HepG2 (cell line): ENCODE data around the gene RIPK3. TPM values are rescaled to one million over a fixed set of nuclear protein-coding genes. Genes with fewer than 3 reads are reported as not detected.

Experiments used
- ARID4A ChIP-seq: sonication (generic); formaldehyde crosslinking; IDR thresholded peaks from 2 replicates; pipeline ENCODE4 v1.5.0; 2020; ENCODE audit warnings: mild to moderate bottlenecking, missing genetic modification reagents, borderline replicate concordance
- BRD4 ChIP-seq: sonication (generic); formaldehyde crosslinking; IDR thresholded peaks from 2 replicates; pipeline ENCODE4 v1.4.0; 2020; ENCODE audit warnings: missing genetic modification reagents
- CHD2 ChIP-seq: IDR thresholded peaks from 2 replicates; pipeline ENCODE4 v1.6.1; 2011; ENCODE audit warnings: low read depth, low read length, improper control_type of control experiment
- ESRRA ChIP-seq: sonication (generic); formaldehyde crosslinking; IDR thresholded peaks from 2 replicates; pipeline ENCODE4 v1.5.1; 2020; ENCODE audit warnings: mild to moderate bottlenecking, low read depth, missing genetic modification reagents
- IRF2 ChIP-seq: IDR thresholded peaks from 2 replicates; pipeline ENCODE4 v1.6.1; 2018; ENCODE audit warnings: missing genetic modification reagents, missing compliant biosample characterization
- NCOR1 ChIP-seq: fragments of 200-600 bp; sonication (generic); IDR thresholded peaks from 2 replicates; pipeline ENCODE4 v1.7.0; 2017; ENCODE audit warnings: antibody characterized with exemption, low read length, borderline replicate concordance
- NR2F2 ChIP-seq: IDR thresholded peaks from 2 replicates; pipeline ENCODE4 v1.6.1; 2012; ENCODE audit warnings: low read depth, inconsistent platforms, borderline replicate concordance
- PAXIP1 ChIP-seq: sonication (generic); formaldehyde crosslinking; conservative IDR thresholded peaks from 2 replicates; pipeline ENCODE4 v1.4.0; 2020; ENCODE audit warnings: mild to moderate bottlenecking, missing genetic modification reagents, moderate library complexity
- RARA ChIP-seq: IDR thresholded peaks from 2 replicates; pipeline ENCODE4 v1.6.1; 2016; ENCODE audit warnings: missing genetic modification reagents, missing compliant biosample characterization
- SMC3 ChIP-seq: IDR thresholded peaks from 2 replicates; pipeline ENCODE4 v1.6.1; 2011; ENCODE audit warnings: low read length, improper control_type of control experiment
- SNAI1 ChIP-seq: sonication (generic); formaldehyde crosslinking; IDR thresholded peaks from 2 replicates; pipeline ENCODE4 v1.5.0; 2020; ENCODE audit warnings: mild to moderate bottlenecking, missing genetic modification reagents, borderline replicate concordance
- SOX5 ChIP-seq: IDR thresholded peaks from 2 replicates; pipeline ENCODE4 v1.6.1; 2016; ENCODE audit warnings: borderline replicate concordance
- TEAD3 ChIP-seq: optimal IDR thresholded peaks from 2 replicates; pipeline ENCODE3; 2016; ENCODE audit warnings: borderline replicate concordance
- WIZ ChIP-seq: sonication (generic); formaldehyde crosslinking; IDR thresholded peaks from 2 replicates; pipeline ENCODE4 v1.5.1; 2020; ENCODE audit warnings: mild to moderate bottlenecking, missing genetic modification reagents
- YEATS2 ChIP-seq: sonication (generic); formaldehyde crosslinking; IDR thresholded peaks from 2 replicates; pipeline ENCODE4 v1.4.0; 2020; ENCODE audit warnings: missing genetic modification reagents, borderline replicate concordance
- ZFP36L1 ChIP-seq: sonication (generic); formaldehyde crosslinking; IDR thresholded peaks from 2 replicates; pipeline ENCODE4 v1.8.0; 2022; ENCODE audit warnings: mild to moderate bottlenecking, missing genetic modification reagents, moderate library complexity
- ZNF414 ChIP-seq: sonication (generic); formaldehyde crosslinking; IDR thresholded peaks from 2 replicates; pipeline ENCODE4 v1.5.0; 2020; ENCODE audit warnings: missing genetic modification reagents
- ZNF430 ChIP-seq: sonication (generic); formaldehyde crosslinking; IDR thresholded peaks from 2 replicates; pipeline ENCODE4 v1.9.0; 2021; ENCODE audit warnings: mild to moderate bottlenecking, missing genetic modification reagents
- ZNF441 ChIP-seq: sonication (generic); formaldehyde crosslinking; IDR thresholded peaks from 2 replicates; pipeline ENCODE4 v1.7.0; 2021; ENCODE audit warnings: missing genetic modification reagents, borderline replicate concordance
- polyA plus RNA-seq, 8 experiments: library from polyadenylated mRNA; depleted of rRNA in 3 of 8; stranded (reverse) in 7 of 8; unstranded in 1 of 8; fragments of >200 nt; fragmentation: Illumina TruSeq in 4 of 8; extraction: Trizol in 4 of 8; gene quantifications; 2 replicates each; pipeline versions ENCODE4 v1.2.1 to v1.2.3, GENCODE V29; 2011 to 2016; ENCODE audit warnings: low read depth in 4 of 8, missing spikeins in 1 of 8, mixed read lengths in 1 of 8; ENCODE audit not compliant: insufficient read depth in 1 of 8
- total RNA-seq, 5 experiments: library from RNA; depleted of rRNA; stranded (reverse); fragments of >200 nt; fragmentation: Illumina TruSeq; extraction: Trizol; gene quantifications; 2 replicates each; pipeline ENCODE4 v1.2.3, GENCODE V29; 2016; ENCODE audit warnings: low read depth in 1 of 5
- TF ChIP-seq, protein P1 (sequence below): sonication (generic); IDR thresholded peaks from 2 replicates; pipeline ENCODE4 v1.6.1; 2016; ENCODE audit warnings: low read depth, borderline replicate concordance

Gene RIPK3
- total and polyA plus RNA-seq, 2 of the 13 experiments (the other 11 are each of a cell fraction or from before 2014, with no cell fraction given), result not detected

DNA sequence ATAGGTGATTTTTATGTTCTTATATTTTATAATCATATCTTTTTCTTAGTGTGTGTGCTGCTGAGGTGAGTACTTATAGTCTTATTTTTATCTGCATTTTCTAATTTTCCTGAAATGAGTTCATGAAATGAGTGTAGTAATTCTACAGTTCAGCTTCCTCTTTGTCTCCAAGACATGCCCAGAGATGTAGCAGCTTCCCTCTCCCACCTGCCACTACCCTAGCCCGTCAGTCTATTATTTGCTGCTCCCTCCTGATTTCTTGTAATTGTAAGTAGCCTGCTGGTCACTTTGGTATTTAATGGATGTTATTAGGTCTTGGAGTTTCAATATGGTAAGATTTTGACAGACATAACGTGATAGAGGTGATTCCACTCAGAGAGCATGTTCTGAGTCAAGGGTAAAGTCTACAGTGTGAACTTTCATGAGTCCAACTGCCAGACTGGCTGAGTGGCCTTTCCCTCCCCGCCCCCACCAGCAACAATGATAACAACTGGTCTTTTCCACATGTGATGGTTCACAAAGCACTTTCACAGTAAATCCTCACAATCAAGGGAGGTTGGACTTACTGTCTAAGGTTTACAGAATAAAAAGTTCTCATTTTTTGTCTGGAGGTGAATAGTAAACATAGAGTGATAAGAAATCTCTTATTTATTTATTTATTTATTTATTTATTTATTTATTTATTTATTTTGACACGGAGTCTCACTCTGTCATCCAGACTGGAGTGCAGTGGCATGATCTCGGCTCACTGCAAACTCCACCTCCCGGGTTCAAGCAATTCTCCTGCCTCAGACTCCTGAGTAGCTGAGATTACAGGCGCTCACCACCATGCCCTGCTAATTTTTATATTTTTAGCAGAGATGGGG lies 4.2 kb upstream of the RIPK3 start (continued):
- TF ChIP-seq PAXIP1, result peak; percentile 78
- TF ChIP-seq SOX5, result peak; percentile 58
- peak; percentile 29; the same call in 1 of the 2 replicates for TF ChIP-seq SMC3
- no peak for TF ChIP-seq SNAI1 (CRISPR knock-in tag)
- peak; percentile 57; the same call in 1 of the 2 replicates for TF ChIP-seq IRF2
- TF ChIP-seq BRD4, result no peak
- TF ChIP-seq ZNF430 (CRISPR knock-in tag), result 0 out of 2 replicates have a peak, but pooled peaks have one; percentile 23
- TF ChIP-seq ESRRA (CRISPR knock-in tag), result peak; percentile 48; the same call in 1 of the 2 replicates
- TF ChIP-seq ZNF414 (CRISPR knock-in tag), result peak; percentile 70; the same call in 1 of the 2 replicates
- peak; percentile 81 for TF ChIP-seq RARA (CRISPR knock-in tag)
- no peak for TF ChIP-seq NR2F2
- TF ChIP-seq ARID4A (CRISPR knock-in tag), result peak; percentile 40; the same call in 1 of the 2 replicates
- 0 out of 2 replicates have a peak, but pooled peaks have one; percentile 56 for TF ChIP-seq ZNF441 (CRISPR knock-in tag)
- TF ChIP-seq NCOR1, result peak; percentile 73; the same call in 1 of the 2 replicates
- TF ChIP-seq TEAD3 (CRISPR knock-in tag), result peak; percentile 72
- 0 out of 2 replicates have a peak, but pooled peaks have one; percentile 24 for TF ChIP-seq YEATS2 (CRISPR knock-in tag)
- TF ChIP-seq WIZ, result 0 out of 2 replicates have a peak, but pooled peaks have one; percentile 76
- TF ChIP-seq, protein P1, sequence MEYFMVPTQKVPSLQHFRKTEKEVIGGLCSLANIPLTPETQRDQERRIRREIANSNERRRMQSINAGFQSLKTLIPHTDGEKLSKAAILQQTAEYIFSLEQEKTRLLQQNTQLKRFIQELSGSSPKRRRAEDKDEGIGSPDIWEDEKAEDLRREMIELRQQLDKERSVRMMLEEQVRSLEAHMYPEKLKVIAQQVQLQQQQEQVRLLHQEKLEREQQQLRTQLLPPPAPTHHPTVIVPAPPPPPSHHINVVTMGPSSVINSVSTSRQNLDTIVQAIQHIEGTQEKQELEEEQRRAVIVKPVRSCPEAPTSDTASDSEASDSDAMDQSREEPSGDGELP, result peak; percentile 38; the same call in 1 of the 2 replicates
- TF ChIP-seq CHD2, result peak; percentile 60; the same call in 1 of the 2 replicates
- no peak for TF ChIP-seq ZFP36L1 (CRISPR knock-in tag)
